ENCODE results near the gene CHRND.

Gene CHRND

DNA sequence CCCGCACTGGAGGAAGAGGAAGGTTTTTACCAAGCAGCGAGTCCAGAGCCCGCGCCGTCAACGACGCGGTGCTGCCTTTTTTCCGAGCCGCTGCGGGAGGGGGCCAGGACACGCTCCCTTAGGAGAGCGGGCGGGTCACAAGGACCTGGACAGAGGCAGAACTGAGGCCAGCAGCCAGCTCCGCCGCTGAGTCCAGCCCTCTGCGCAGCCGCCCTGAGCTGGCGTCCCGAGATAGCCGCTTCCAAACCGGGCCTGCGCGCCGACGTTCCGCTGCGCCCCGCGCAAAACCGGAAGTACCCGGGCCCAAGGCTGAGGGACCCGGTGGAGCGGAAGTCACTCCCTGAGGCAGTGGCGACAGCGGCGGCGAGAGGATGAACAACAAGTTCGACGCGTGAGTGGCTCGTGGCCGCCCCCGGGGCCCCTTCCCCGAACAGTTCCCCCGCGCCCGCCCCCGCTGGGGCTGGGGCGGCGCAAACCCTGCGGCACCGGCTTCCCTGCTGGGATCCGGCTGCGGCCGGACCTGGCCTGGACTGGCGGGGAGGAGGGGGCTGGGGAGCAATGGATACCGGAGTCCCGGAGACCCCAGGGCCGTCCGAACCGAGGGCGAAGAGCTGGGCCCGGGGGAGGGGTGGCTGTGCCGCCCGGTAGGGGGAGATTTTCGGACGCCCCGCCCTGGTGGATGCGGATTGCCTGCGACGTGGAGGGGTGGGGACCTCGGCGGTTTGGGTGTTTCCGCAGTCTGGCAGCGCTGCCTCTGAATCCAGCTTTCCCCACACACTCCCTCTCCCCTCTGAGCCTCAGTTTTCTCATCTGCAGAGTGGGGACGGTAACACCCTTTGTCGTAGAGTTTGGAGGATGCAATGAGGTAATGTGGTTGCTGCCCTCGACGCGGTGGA lies 24.6 kb downstream of the CHRND start, which contains the start of the genes EIF4E2 and TIGD1 (continued):
- TF ChIP-seq, protein P1, sequence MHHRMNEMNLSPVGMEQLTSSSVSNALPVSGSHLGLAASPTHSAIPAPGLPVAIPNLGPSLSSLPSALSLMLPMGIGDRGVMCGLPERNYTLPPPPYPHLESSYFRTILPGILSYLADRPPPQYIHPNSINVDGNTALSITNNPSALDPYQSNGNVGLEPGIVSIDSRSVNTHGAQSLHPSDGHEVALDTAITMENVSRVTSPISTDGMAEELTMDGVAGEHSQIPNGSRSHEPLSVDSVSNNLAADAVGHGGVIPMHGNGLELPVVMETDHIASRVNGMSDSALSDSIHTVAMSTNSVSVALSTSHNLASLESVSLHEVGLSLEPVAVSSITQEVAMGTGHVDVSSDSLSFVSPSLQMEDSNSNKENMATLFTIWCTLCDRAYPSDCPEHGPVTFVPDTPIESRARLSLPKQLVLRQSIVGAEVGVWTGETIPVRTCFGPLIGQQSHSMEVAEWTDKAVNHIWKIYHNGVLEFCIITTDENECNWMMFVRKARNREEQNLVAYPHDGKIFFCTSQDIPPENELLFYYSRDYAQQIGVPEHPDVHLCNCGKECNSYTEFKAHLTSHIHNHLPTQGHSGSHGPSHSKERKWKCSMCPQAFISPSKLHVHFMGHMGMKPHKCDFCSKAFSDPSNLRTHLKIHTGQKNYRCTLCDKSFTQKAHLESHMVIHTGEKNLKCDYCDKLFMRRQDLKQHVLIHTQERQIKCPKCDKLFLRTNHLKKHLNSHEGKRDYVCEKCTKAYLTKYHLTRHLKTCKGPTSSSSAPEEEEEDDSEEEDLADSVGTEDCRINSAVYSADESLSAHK (tag by site-specific recombination; IDR thresholded peaks at IDR 0.05): peak; percentile 73; the same call in 1 of the 2 replicates
- TF ChIP-seq, protein P2, sequence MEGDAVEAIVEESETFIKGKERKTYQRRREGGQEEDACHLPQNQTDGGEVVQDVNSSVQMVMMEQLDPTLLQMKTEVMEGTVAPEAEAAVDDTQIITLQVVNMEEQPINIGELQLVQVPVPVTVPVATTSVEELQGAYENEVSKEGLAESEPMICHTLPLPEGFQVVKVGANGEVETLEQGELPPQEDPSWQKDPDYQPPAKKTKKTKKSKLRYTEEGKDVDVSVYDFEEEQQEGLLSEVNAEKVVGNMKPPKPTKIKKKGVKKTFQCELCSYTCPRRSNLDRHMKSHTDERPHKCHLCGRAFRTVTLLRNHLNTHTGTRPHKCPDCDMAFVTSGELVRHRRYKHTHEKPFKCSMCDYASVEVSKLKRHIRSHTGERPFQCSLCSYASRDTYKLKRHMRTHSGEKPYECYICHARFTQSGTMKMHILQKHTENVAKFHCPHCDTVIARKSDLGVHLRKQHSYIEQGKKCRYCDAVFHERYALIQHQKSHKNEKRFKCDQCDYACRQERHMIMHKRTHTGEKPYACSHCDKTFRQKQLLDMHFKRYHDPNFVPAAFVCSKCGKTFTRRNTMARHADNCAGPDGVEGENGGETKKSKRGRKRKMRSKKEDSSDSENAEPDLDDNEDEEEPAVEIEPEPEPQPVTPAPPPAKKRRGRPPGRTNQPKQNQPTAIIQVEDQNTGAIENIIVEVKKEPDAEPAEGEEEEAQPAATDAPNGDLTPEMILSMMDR (tag by site-specific recombination; IDR thresholded peaks at IDR 0.05): peak; percentile 92
- TF ChIP-seq ZBTB7A (tag by site-specific recombination; IDR thresholded peaks at IDR 0.05; ENCODE audit: low read depth) (no peak; the same call in 1 of the 2 replicates), ZNF292 (tag by site-specific recombination; IDR thresholded peaks at IDR 0.05; ENCODE audit: borderline replicate concordance, low read depth) (no peak), KLF10 (tag by site-specific recombination; IDR thresholded peaks at IDR 0.05) (no peak; the same call in 1 of the 2 replicates), ZNF280D (tag by site-specific recombination; IDR thresholded peaks at IDR 0.05) (no peak), ZXDB (tag by site-specific recombination; IDR thresholded peaks at IDR 0.05) (peak; percentile 91), ZNF548 (tag by site-specific recombination; IDR thresholded peaks at IDR 0.05) (no peak), ZNF416 (tag by site-specific recombination; IDR thresholded peaks at IDR 0.05) (no peak), ZNF404 (tag by site-specific recombination; IDR thresholded peaks at IDR 0.05) (no peak), ZBTB49 (tag by site-specific recombination; IDR thresholded peaks at IDR 0.05; ENCODE audit: low read depth) (no peak), ZNF266 (tag by site-specific recombination; IDR thresholded peaks at IDR 0.05; ENCODE audit: low read depth) (no peak), ZNF701 (tag by site-specific recombination; IDR thresholded peaks at IDR 0.05) (no peak), OSR2 (tag by site-specific recombination; IDR thresholded peaks at IDR 0.05) (no peak), PRDM2 (tag by site-specific recombination; IDR thresholded peaks at IDR 0.05; ENCODE audit: borderline replicate concordance) (no peak), ZNF354C (tag by site-specific recombination; IDR thresholded peaks at IDR 0.05; ENCODE audit: borderline replicate concordance, low read depth) (no peak), BCL11A (tag by site-specific recombination; IDR thresholded peaks at IDR 0.05; ENCODE audit: low read depth) (no peak)
- TF ChIP-seq, protein P3, sequence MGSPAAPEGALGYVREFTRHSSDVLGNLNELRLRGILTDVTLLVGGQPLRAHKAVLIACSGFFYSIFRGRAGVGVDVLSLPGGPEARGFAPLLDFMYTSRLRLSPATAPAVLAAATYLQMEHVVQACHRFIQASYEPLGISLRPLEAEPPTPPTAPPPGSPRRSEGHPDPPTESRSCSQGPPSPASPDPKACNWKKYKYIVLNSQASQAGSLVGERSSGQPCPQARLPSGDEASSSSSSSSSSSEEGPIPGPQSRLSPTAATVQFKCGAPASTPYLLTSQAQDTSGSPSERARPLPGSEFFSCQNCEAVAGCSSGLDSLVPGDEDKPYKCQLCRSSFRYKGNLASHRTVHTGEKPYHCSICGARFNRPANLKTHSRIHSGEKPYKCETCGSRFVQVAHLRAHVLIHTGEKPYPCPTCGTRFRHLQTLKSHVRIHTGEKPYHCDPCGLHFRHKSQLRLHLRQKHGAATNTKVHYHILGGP (tag by site-specific recombination; IDR thresholded peaks at IDR 0.05): no peak
